ENCODE measurements around the gene BRCC3. TPM values are rescaled to one million over a fixed set of nuclear protein-coding genes. Genes with fewer than 3 reads are reported as not detected.
A peak's percentile ranks its signal among the peaks of the same experiment; 100 is the strongest.

BRCC3 gene
- total RNA-seq, 1 donor from 2014 or later, result 10.0 TPM

DNA sequence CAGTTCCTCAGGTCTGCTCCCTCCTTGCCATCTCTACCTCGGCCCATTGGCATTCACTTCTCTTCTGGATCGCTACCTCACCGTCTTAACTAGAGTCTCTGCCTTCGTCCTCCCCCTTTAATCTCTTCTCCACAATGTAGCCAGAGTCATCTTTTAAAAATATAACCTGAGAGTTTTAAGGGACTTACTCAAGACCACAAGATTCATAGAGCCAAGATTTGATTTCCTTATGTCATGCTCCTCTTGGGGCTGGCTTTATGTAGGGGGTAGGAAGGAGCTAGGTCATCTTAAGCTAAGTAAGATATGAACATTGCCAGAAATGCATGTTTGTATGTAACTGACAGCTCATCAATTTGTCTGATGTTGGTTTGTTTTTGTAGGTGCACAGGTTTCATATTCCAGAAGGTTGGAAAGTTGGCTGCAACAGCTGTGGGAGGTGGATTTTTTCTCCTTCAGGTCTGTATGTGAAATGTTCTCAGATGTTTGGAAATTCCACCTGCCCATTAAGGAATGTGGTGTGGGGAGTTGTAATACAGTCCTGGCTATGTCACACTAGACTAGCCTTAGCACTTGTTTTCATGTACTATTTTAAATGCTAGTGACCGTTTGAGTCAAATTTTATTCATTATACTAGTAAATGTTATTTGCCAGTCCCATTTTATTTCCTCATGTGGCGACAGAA lies 25.0 kb upstream of the BRCC3 start:
- TF ChIP-seq, protein P1, sequence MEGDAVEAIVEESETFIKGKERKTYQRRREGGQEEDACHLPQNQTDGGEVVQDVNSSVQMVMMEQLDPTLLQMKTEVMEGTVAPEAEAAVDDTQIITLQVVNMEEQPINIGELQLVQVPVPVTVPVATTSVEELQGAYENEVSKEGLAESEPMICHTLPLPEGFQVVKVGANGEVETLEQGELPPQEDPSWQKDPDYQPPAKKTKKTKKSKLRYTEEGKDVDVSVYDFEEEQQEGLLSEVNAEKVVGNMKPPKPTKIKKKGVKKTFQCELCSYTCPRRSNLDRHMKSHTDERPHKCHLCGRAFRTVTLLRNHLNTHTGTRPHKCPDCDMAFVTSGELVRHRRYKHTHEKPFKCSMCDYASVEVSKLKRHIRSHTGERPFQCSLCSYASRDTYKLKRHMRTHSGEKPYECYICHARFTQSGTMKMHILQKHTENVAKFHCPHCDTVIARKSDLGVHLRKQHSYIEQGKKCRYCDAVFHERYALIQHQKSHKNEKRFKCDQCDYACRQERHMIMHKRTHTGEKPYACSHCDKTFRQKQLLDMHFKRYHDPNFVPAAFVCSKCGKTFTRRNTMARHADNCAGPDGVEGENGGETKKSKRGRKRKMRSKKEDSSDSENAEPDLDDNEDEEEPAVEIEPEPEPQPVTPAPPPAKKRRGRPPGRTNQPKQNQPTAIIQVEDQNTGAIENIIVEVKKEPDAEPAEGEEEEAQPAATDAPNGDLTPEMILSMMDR (IDR thresholded peaks at IDR 0.05; ENCODE audit: insufficient read depth, low read length, severe bottlenecking), result no peak
- no peaks in the 10 kb centered on the region for H3K36me3 ChIP-seq (ENCODE audit: control insufficient read depth, insufficient read depth, low read length)
- no peak overlapping the region for H3K4me3 ChIP-seq (ENCODE audit: low read depth, low read length)
- FAIRE-seq (no peak), DNase-seq (ENCODE audit: low read depth) (no peak)
- H3K27me3 ChIP-seq (ENCODE audit: control insufficient read depth, insufficient read depth, low read length), result no peaks in the 10 kb centered on the region

DNA sequence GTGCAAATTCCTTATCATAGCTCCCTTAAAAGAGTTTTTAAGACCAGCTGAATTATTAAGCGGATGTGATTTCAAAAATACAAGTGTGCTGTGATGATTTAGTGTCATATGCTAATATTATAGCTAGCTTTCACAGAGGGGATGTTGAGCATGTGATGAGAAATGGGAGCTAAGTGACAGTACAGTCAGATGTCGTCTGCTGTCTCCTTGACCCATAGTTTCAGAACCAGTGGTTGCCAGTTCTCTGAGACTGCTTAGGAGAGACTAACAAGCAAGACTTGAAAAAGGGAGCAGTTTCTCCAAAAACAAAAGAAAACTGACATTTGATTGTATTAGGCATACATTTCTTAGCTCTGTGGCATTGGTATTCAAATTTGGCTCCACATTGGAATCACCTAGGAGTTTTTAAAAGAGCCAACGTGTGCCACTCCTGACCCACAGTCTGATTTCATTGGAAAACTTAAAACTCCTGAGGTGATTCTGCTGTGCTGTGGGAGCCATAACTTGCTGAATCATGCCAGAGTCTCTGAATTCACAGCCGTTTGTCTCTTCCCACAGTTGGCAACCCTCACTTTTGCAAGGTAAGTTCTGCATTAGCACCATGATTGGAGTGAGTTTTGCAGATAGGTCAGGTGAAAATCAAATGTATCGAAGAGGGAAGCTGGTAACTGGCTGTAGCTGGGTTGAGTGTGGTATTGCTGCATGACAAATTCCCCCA lies 24.3 kb upstream of the BRCC3 start:
- no peak for DNase-seq (ENCODE audit: low read depth)
- Histone ChIP-seq H3K36me3 (ENCODE audit: control insufficient read depth, insufficient read depth, low read length) (no peaks in the 10 kb centered on the region), H3K4me3 (ENCODE audit: low read depth, low read length) (no peak overlapping the region), H3K27me3 (ENCODE audit: control insufficient read depth, insufficient read depth, low read length) (no peaks in the 10 kb centered on the region)
- TF ChIP-seq, protein P1 (IDR thresholded peaks at IDR 0.05; ENCODE audit: insufficient read depth, low read length, severe bottlenecking), result no peak
- FAIRE-seq, result no peak

DNA sequence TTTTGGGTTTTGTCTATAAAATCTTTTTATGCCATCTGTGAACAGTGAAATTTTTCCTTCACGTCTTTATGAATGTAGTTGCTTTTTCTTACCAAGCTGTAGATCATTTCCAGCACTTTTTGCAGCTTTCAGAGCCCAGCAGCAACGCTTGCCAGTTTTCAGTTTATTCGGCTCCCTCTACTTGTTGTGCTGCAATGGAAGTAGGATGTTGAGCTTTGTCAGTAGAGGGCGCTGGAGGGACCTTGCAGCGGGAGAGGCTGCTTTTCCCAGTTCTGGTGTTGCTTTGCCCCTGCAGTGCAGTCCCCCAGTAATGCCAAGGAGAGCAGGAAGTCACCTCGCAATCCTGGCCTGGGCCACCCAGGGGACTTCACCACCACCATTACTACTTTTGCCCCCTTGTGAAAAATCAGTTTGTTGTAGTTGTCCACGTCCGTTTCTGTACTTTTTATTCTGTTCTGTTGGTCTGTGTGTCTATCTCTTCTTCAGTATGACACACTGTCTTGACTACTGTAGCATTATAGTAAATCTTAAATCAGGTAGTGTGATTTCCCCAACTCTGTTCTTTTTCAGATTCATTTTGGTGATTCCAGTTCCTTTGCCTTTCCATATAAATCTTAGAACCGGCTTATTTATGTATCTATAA lies 22.2 kb upstream of the BRCC3 start:
- Histone ChIP-seq H3K36me3 (ENCODE audit: control insufficient read depth, insufficient read depth, low read length) (no peaks in the 10 kb centered on the region), H3K4me3 (ENCODE audit: low read depth, low read length) (no peak overlapping the region), H3K27me3 (ENCODE audit: control insufficient read depth, insufficient read depth, low read length) (no peaks in the 10 kb centered on the region)
- TF ChIP-seq, protein P1 (IDR thresholded peaks at IDR 0.05; ENCODE audit: insufficient read depth, low read length, severe bottlenecking), result peak; percentile 68
- FAIRE-seq (no peak), DNase-seq (ENCODE audit: low read depth) (peak; percentile 26)

DNA sequence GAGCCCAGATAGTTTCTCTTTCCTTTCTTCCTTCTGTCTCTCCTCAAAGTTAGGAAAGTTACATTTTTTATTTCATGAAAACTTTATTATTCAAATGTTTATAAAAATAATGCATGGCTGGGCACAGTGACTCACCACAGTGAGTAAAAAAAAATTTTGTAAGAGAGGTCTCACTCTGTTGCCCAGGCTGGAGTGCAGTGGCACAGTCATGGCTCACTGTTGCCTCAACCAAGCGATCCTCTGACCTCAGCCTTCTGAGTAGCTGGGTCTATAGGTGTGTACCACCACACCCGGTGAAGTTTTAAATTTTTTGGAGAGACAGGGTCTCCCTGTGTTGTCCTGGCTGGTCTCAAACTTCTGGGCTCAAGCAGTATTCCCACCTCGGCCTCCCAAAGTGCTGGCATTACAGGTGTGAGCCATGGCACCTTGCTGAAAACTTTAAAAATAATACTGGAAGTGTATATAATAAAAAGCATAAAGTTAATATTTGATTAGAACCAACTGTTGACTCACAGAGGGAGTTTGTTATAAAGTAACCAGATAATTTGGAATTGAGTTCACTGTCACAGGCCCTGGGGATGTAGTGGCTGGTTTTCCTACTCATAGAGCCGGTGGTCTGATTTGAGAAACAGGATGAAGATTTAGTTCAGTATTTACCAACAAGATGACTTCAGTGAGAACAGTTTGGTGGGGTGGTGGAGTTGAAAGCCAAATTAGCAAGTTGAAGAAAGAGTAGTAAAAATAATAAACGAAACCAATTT lies 18.4 kb upstream of the BRCC3 start:
- TF ChIP-seq, protein P1 (IDR thresholded peaks at IDR 0.05; ENCODE audit: insufficient read depth, low read length, severe bottlenecking), result no peak
- H3K36me3 ChIP-seq (ENCODE audit: control insufficient read depth, insufficient read depth, low read length), result no peaks in the 10 kb centered on the region
- DNase-seq (ENCODE audit: low read depth), result no peak
- H3K4me3 ChIP-seq (ENCODE audit: low read depth, low read length), result no peak overlapping the region
- no peaks in the 10 kb centered on the region for H3K27me3 ChIP-seq (ENCODE audit: control insufficient read depth, insufficient read depth, low read length)
- no peak for FAIRE-seq

DNA sequence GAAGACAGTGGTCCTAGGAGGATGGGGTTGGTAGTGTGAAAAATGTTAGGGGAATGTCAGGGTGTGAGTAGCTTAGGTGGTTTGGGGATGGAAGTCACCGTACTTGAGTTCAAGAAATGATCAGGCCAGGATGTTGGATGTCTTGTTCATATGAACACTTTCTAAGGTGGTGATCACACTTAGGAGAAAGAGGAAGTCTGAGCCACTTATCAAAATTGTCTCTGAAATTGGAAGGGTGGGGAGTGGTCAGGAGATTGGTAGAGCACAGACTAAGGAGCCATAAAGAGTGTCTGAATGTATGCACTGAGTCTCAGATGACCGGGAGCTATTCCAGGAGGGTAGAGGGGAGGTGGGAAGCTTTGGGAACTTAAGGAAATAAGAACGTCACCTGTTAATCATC lies 17.7 kb upstream of the BRCC3 start:
- Histone ChIP-seq H3K36me3 (ENCODE audit: control insufficient read depth, insufficient read depth, low read length) (no peaks in the 10 kb centered on the region), H3K27me3 (ENCODE audit: control insufficient read depth, insufficient read depth, low read length) (no peaks in the 10 kb centered on the region), H3K4me3 (ENCODE audit: low read depth, low read length) (no peak overlapping the region)
- FAIRE-seq, result no peak
- no peak for DNase-seq (ENCODE audit: low read depth)
- TF ChIP-seq, protein P1 (IDR thresholded peaks at IDR 0.05; ENCODE audit: insufficient read depth, low read length, severe bottlenecking), result no peak
